Heart right ventricle (tissue), 16 donors: ENCODE results near the gene NEDD8. TPM values are rescaled to one million over a fixed set of nuclear protein-coding genes. Genes with fewer than 3 reads are reported as not detected.

Experiments
- ATAC-seq, 8 donors: fragments of 200-7000 bp; cut with Tn5 transposase; one replicate each; pipeline ENCODE4 v1.9.1; 2020; ENCODE audit warnings: mild to moderate bottlenecking in 8 of 8, moderate library complexity in 8 of 8, moderate number of reproducible peaks in 1 of 8
- DNase-seq, 2 donors: peaks; one replicate each; pipeline ENCODE4 v3.0.0-alpha.2; 2020
- H3K27ac ChIP-seq, 10 donors: fragments of 200-600 bp; sonication (generic) in 2 of 10; one replicate each; pipeline versions ENCODE4 v1.5.0 to v1.8.0; 2020 to 2022; ENCODE audit warnings: mild to moderate bottlenecking in 3 of 10
- H3K27me3 ChIP-seq, 7 donors: fragments of 200-600 bp; one replicate each; pipeline ENCODE4 v1.8.0; 2021 to 2022; ENCODE audit warnings: mild to moderate bottlenecking in 2 of 7
- H3K36me3 ChIP-seq, 9 donors: fragments of 200-600 bp; sonication (generic) in 1 of 9; one replicate each; pipeline versions ENCODE4 v1.5.0 to v1.8.0; 2020 to 2022; ENCODE audit warnings: mild to moderate bottlenecking in 2 of 9
- H3K4me1 ChIP-seq, 9 donors: fragments of 200-600 bp; sonication (generic) in 1 of 9; one replicate each; pipeline versions ENCODE4 v1.5.0 to v1.8.0; 2020 to 2022; ENCODE audit warnings: mild to moderate bottlenecking in 4 of 9
- H3K4me3 ChIP-seq, 10 donors: fragments of 200-600 bp; sonication (generic) in 2 of 10; one replicate each; pipeline versions ENCODE4 v1.5.0 to v1.8.0; 2020 to 2022; ENCODE audit warnings: mild to moderate bottlenecking in 7 of 10, moderate library complexity in 2 of 10
- H3K9me3 ChIP-seq, 11 donors: fragments of 200-600 bp in 10 of 11; sonication (generic) in 2 of 11; one replicate each; pipeline versions ENCODE4 v1.5.0 to v1.8.0; 2013 to 2022; ENCODE audit warnings: mild to moderate bottlenecking in 2 of 11, control low read depth in 1 of 11, moderate library complexity in 1 of 11
- WGBS, 2 donors: extraction: QIAGEN DNeasy Blood & Tissue Kit; methylation state at CpG; one replicate each; pipeline ENCODE4 v1.1.7; 2013; ENCODE audit warnings: inconsistent platforms in 1 of 2; 5-methylcytosine and 5-hydroxymethylcytosine counted together
- intact Hi-C, 10 donors: fragments of 100-400 bp; cut with DNase I; formaldehyde crosslinking; loops; one replicate each; pipeline versions ENCODE4 v1.11.1 to v1.14.2; 2022
- polyA plus RNA-seq, 2 donors: library from polyadenylated mRNA; stranded (reverse); fragments of 200-250 nt; gene quantifications; one replicate each; pipeline ENCODE4 v1.2.3, GENCODE V29; 2013
- total RNA-seq, 10 donors: library from RNA; stranded (reverse); fragmentation: NEBNext Ultra II Directional in 3 of 10; extraction: Animal tissue kit (Norgen Biotek cat#: 25700) in 3 of 10; gene quantifications; one replicate each; pipeline versions ENCODE4 v1.2.1 to v1.2.4, GENCODE V29; 2021 to 2023
- TF ChIP-seq, protein P1 (sequence below), 9 donors: fragments of 200-600 bp; sonication (generic) in 2 of 9; IDR thresholded peaks; one replicate each; pipeline versions ENCODE4 v1.5.0 to v1.8.0; 2021 to 2022; ENCODE audit warnings: antibody characterized with exemption in 9 of 9, mild to moderate bottlenecking in 5 of 9, moderate library complexity in 1 of 9
- donor health status: Arrhythmogenic right ventricular cardiomyopathy.
- donor health status: ischemic (EF 13 %, LVEDD 7.1; RV severe dilation, severe dysfunction).
- donor health status: healthy with polysubstance abuse.
- donor health status: DM: no; HTN: yes; CAD: no.
- donor health status: DM: no; HTN: no; CAD: no.
- donor health status: ischemic (EF 25% LVEDD 6.9; RV normal size, moderate dysfunction).
- donor health status: ischemic (EF 25% LVEDD 5.7; RV mildly dilated, moderate dysfunction).
- donor health status: healthy.
- donor health status: DM: yes; HTN: yes; CAD: no.
- donor health status: Ischemic cardiomyopathy.
- donor health status: ischemic (EF 35%, LVEDD 5.7; RV mildly dilated, moderate dysfunction).
- donor health status: nonischemic (EF 11% LVEDD 7.7; RV severe dilation, severe dysfunction).
- donor health status: DM: yes; HTN: yes; CAD: no.
- donor health status: PGD.
- donor health status: ischemic (EF 29% LVEDD 5.4; RV normal size, mild dysfunction).
- donor health status: nonischemic (EF 23%, LVEDD 6.1; RV moderate dilation, normal function).

Gene NEDD8
- total and polyA plus RNA-seq, 12 donors = 154 to 325 (median 199) TPM

DNA sequence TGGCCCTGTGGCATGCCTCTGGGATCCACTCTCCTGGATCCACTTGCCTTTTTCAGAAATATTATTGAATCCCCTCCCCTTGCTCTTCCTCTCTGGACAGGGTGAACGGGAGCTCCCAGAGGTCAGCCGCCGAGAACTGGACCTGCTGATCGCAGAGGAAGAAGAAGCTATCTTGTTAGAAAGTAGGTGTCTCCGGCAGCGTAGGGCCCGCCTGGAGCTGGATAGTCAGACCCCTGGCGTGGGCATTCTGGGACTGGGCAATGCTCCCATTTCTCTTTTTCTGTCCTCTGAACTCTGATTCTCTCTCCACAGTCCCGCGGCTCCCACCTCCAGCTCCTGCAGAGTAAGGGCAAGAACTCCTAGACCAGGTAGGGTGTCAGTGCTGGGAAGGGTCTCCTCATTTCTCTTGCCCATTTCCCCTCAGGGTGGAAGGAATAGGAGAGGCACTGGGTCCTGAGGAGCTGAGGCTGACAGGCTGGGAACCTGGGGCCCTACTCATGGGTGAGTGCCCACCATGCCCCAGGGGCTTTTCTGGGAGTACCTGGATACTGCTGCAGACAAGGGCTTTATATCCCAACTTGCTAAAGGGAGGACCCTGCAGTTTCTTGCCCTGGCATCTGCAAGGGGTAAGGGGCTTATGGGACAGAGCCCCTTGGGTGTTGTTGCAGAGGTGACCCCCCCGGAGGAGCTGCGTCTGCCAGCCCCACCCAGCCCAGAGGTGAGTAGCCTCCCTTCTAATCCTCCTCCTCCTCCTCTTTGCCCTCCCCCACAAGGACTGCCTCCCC lies 54.9 kb downstream of the NEDD8 start:
- intact Hi-C loops = no loop called here
- H3K36me3 ChIP-seq = peaks cover 0 to 99% (median 22%) of the 10 kb centered on the region in 9 donors
- H3K4me1 ChIP-seq = peaks cover 0 to 19% (median 15%) of the 10 kb centered on the region in 9 donors
- WGBS, 2 donors = 89 to 95% methylated on average over 12 of the region's 12 CpGs
- TF ChIP-seq, protein P1, sequence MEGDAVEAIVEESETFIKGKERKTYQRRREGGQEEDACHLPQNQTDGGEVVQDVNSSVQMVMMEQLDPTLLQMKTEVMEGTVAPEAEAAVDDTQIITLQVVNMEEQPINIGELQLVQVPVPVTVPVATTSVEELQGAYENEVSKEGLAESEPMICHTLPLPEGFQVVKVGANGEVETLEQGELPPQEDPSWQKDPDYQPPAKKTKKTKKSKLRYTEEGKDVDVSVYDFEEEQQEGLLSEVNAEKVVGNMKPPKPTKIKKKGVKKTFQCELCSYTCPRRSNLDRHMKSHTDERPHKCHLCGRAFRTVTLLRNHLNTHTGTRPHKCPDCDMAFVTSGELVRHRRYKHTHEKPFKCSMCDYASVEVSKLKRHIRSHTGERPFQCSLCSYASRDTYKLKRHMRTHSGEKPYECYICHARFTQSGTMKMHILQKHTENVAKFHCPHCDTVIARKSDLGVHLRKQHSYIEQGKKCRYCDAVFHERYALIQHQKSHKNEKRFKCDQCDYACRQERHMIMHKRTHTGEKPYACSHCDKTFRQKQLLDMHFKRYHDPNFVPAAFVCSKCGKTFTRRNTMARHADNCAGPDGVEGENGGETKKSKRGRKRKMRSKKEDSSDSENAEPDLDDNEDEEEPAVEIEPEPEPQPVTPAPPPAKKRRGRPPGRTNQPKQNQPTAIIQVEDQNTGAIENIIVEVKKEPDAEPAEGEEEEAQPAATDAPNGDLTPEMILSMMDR (IDR thresholded peaks at IDR 0.05) = no peak
- no peak overlapping the region for H3K4me3 ChIP-seq
- no peaks in the 10 kb centered on the region for H3K27me3 ChIP-seq
- H3K27ac ChIP-seq = no peak overlapping the region
- no peaks in the 10 kb centered on the region for H3K9me3 ChIP-seq
- no peak for DNase-seq
- no peak for ATAC-seq

DNA sequence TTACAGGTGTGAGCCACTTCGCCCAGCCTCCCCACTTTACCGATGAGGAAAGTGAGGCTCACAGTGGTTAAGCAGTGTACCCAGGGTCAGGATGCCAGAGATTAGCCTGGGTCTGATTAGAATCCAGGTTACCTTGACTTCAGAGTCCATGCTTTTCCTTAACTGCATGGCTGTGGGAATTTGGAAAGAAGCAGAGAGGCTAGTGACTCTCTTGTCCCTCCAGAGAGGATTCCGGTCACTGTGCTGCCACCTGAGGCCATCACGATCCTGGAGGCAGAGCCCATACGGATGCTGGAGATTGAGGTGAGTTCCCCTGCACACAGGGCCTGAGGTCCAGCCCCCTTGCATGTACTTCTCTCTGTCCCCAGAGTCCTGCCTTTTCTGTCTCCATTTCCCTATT lies 55.6 kb downstream of the NEDD8 start:
- no peak for ATAC-seq
- TF ChIP-seq, protein P1 (IDR thresholded peaks at IDR 0.05) = no peak
- Histone ChIP-seq H3K9me3 (no peaks in the 10 kb centered on the region), H3K4me3 (no peak overlapping the region), H3K4me1 (peaks cover 0 to 25% (median 21%) of the 10 kb centered on the region in 9 donors), H3K36me3 (peaks cover 0 to 95% (median 22%) of the 10 kb centered on the region in 9 donors), H3K27me3 (no peaks in the 10 kb centered on the region), H3K27ac (no peak overlapping the region)
- WGBS, 2 donors = 95 to 96% methylated on average over 5 of the region's 5 CpGs
- intact Hi-C loops = no loop called here
- no peak for DNase-seq

DNA sequence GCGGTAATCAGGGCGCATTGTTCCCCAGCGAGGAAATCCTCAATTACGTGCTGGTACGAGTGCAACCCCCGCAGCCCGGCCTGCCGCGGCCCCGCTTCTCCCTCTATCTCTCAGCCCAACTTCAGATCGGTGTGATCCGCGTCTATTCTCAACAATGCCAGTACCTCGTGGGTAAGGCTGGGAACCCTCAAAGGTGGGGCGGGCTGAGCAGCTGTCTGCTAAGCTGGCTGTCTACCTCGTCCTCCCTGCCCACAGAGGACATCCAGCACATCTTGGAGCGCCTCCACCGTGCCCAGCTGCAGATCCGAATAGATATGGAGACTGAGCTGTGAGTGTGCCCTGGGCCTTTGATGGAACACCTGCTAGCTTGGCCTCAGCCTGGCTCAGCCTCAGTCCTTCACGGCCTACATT lies 59.3 kb downstream of the NEDD8 start:
- Histone ChIP-seq H3K27me3 (no peaks in the 10 kb centered on the region), H3K36me3 (peaks cover 0 to 87% (median 10%) of the 10 kb centered on the region in 9 donors), H3K9me3 (no peaks in the 10 kb centered on the region), H3K4me3 (peak overlapping the region in 1 of 10 donors; percentile 52), H3K4me1 (peaks cover 0 to 20% (median 11%) of the 10 kb centered on the region in 9 donors), H3K27ac (no peak overlapping the region)
- TF ChIP-seq, protein P1 (IDR thresholded peaks at IDR 0.05) = no peak
- 63 to 74% methylated on average over 20 of the region's 20 CpGs for WGBS, 2 donors
- DNase-seq (no peak), ATAC-seq (peak in 1 of 8 donors; percentile 14)
- intact Hi-C loops = no loop called here

DNA sequence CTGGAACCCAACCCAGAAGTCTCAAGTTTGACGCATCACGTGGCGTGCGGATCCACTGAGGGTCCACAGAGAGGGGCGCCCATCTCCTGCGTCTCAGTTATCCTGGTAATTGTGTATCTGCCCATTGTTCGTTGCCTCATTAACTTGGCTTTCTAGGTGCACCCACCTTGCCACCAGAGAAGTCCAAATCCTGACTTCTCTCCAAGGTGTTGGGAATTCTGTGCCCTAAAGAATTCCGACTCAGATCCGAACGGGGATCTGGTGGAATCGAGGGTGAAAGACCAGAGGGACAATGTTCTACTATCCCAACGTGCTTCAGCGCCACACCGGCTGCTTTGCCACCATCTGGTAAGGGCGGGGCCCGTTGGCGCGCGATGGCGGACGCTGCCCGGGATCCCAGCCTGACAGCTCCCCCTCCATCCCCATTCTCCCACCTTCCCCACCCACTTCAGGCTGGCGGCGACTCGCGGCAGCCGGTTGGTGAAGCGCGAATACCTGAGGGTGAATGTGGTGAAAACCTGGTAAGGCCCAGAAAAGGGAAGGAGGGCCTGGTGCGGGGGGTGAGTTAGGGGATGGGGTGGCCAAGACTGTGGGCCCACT lies 59.8 kb downstream of the NEDD8 start:
- Histone ChIP-seq H3K36me3 (peaks cover 0 to 87% (median 14%) of the 10 kb centered on the region in 9 donors), H3K9me3 (no peaks in the 10 kb centered on the region), H3K27ac (peak overlapping the region in 1 of 10 donors; percentile 36), H3K27me3 (no peaks in the 10 kb centered on the region), H3K4me3 (peak overlapping the region in 7 of 10 donors; percentile 24 to 52 (median 40)), H3K4me1 (peaks cover 0 to 20% (median 11%) of the 10 kb centered on the region in 9 donors)
- intact Hi-C loops = no loop called here
- WGBS, 2 donors = 31 to 44% methylated on average over 30 of the region's 30 CpGs
- TF ChIP-seq, protein P1 (IDR thresholded peaks at IDR 0.05) = no peak
- ATAC-seq = no peak
- DNase-seq = no peak
